HepG2 (cell line): ENCODE measurements around the gene CPB2. TPM values are rescaled to one million over a fixed set of nuclear protein-coding genes. Genes with fewer than 3 reads are reported as not detected.
A peak's percentile ranks its signal among the peaks of the same experiment; 100 is the strongest.

ENCODE experiments used
- AHDC1 ChIP-seq: sonication (generic); formaldehyde crosslinking; IDR thresholded peaks from 2 replicates; pipeline ENCODE4 v1.5.1; 2020; ENCODE audit warnings: mild to moderate bottlenecking, missing genetic modification reagents, borderline replicate concordance
- CTCF ChIP-seq: sonication (generic); formaldehyde crosslinking; IDR thresholded peaks from 2 replicates; pipeline ENCODE4 v1.5.0; 2020; ENCODE audit warnings: mild to moderate bottlenecking, missing genetic modification reagents, moderate library complexity
- FOXP4 ChIP-seq: sonication (generic); formaldehyde crosslinking; IDR thresholded peaks from 2 replicates; pipeline ENCODE4 v1.4.0; 2020; ENCODE audit warnings: missing genetic modification reagents
- IKZF5 ChIP-seq: IDR thresholded peaks from 2 replicates; pipeline ENCODE4 v1.6.1; 2018; ENCODE audit warnings: missing genetic modification reagents, mild to moderate bottlenecking, missing compliant biosample characterization
- KMT2B ChIP-seq: IDR thresholded peaks from 2 replicates; pipeline ENCODE4 v1.6.1; 2016; ENCODE audit warnings: missing genetic modification reagents, missing compliant biosample characterization
- MTF1 ChIP-seq: sonication (generic); formaldehyde crosslinking; IDR thresholded peaks from 2 replicates; pipeline ENCODE4 v1.5.0; 2020; ENCODE audit warnings: missing genetic modification reagents
- MXD1 ChIP-seq: sonication (generic); formaldehyde crosslinking; IDR thresholded peaks from 2 replicates; pipeline ENCODE4 v1.4.0; 2020; ENCODE audit warnings: mild to moderate bottlenecking, missing genetic modification reagents
- REL ChIP-seq: sonication (generic); formaldehyde crosslinking; conservative IDR thresholded peaks from 2 replicates; pipeline ENCODE4 v1.8.0; 2022; ENCODE audit warnings: mild to moderate bottlenecking, missing genetic modification reagents, moderate library complexity
- SP5 ChIP-seq: IDR thresholded peaks from 2 replicates; pipeline ENCODE4 v1.6.1; 2016; ENCODE audit warnings: low read depth, borderline replicate concordance
- SRF ChIP-seq: IDR thresholded peaks from 2 replicates; pipeline ENCODE4 v1.6.1; 2011; ENCODE audit warnings: mild to moderate bottlenecking, low read depth, low read length, moderate library complexity
- TOPORS ChIP-seq: sonication (generic); formaldehyde crosslinking; IDR thresholded peaks from 2 replicates; pipeline ENCODE4 v1.8.0; 2023; ENCODE audit warnings: mild to moderate bottlenecking, missing genetic modification reagents
- ZBTB37 ChIP-seq: sonication (generic); formaldehyde crosslinking; IDR thresholded peaks from 2 replicates; pipeline ENCODE4 v1.4.0; 2020; ENCODE audit warnings: mild to moderate bottlenecking, missing genetic modification reagents
- ZKSCAN5 ChIP-seq: sonication (generic); formaldehyde crosslinking; IDR thresholded peaks from 2 replicates; pipeline ENCODE4 v1.5.1; 2020; ENCODE audit warnings: mild to moderate bottlenecking, missing genetic modification reagents
- ZNF337 ChIP-seq: sonication (generic); formaldehyde crosslinking; IDR thresholded peaks from 2 replicates; pipeline ENCODE4 v1.5.1; 2020; ENCODE audit warnings: missing genetic modification reagents, low read depth, mild to moderate bottlenecking, borderline replicate concordance
- ZNF382 ChIP-seq: sonication (generic); formaldehyde crosslinking; IDR thresholded peaks from 2 replicates; pipeline ENCODE4 v1.5.0; 2020; ENCODE audit warnings: missing genetic modification reagents, mild to moderate bottlenecking, borderline replicate concordance
- polyA plus RNA-seq, 8 experiments: library from polyadenylated mRNA; depleted of rRNA in 3 of 8; stranded (reverse) in 7 of 8; unstranded in 1 of 8; fragments of >200 nt; fragmentation: Illumina TruSeq in 4 of 8; extraction: Trizol in 4 of 8; gene quantifications; 2 replicates each; pipeline versions ENCODE4 v1.2.1 to v1.2.3, GENCODE V29; 2011 to 2016; ENCODE audit warnings: low read depth in 4 of 8, missing spikeins in 1 of 8, mixed read lengths in 1 of 8; ENCODE audit not compliant: insufficient read depth in 1 of 8
- total RNA-seq, 5 experiments: library from RNA; depleted of rRNA; stranded (reverse); fragments of >200 nt; fragmentation: Illumina TruSeq; extraction: Trizol; gene quantifications; 2 replicates each; pipeline ENCODE4 v1.2.3, GENCODE V29; 2016; ENCODE audit warnings: low read depth in 1 of 5

Gene CPB2
- total and polyA plus RNA-seq, 2 of the 13 experiments (the other 11 are each of a cell fraction or from before 2014, with no cell fraction given) = 125 to 140 TPM

- TF ChIP-seq AHDC1 (CRISPR knock-in tag) (no peak), FOXP4 (CRISPR knock-in tag) (no peak), IKZF5 (CRISPR knock-in tag) (0 out of 2 replicates have a peak, but pooled peaks have one; percentile 28), KMT2B (CRISPR knock-in tag) (no peak), ZKSCAN5 (CRISPR knock-in tag) (no peak), MTF1 (no peak), CTCF (peak; percentile 91), ZNF337 (CRISPR knock-in tag) (no peak), TOPORS (CRISPR knock-in tag) (no peak), ZNF382 (CRISPR knock-in tag) (no peak), MXD1 (CRISPR knock-in tag) (no peak), REL (CRISPR knock-in tag) (no peak), ZBTB37 (CRISPR knock-in tag) (no peak), SRF (no peak), SP5 (CRISPR knock-in tag) (no peak)
Measured at GRCh38 chr13:46146898-46147297, 42.1 kb upstream of the CPB2 start (continued).
